Left hindlimb (tissue), 1 donor: ENCODE results near the gene NUDCD3.

Experiments used
- DNase-seq: peaks from one replicate; pipeline ENCODE4 v3.0.0-alpha.2; 2018

The NUDCD3 gene

DNA sequence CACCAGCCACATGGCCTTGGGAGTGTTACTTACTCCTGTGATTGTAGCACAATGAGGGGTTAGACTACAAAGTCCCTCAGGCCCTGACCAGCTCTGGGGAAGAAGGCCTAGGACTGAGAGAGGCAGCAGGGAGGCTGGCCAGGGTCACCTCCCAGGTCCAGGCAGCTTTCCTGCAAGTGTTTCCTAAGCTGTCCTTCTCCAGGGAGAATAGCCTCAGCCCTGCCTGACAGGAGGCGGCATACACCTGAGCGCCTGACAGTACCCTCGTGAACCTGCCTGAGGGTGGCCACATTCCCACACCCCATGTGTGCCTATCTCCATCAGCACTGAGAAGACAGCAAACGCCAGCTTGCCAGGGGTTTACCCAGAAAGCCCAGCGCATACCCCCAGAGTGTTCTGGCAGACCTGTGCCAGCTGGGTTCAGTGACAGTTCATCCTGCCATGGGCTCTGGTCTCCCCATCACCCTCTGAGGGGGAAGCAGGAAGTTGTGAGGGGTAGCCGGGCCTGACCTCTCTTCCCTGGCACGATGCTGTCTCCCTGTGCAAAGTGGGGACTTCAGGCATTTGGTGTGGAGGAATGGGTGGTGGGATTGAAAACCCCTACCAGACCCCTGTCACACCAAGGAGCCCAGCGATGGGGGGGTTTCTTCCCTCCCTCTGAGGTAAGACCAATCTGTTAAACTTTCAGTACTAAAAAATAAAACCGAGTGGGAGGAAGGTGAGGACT is 108.8 kb downstream of the NUDCD3 start:
- peak; percentile 12 for DNase-seq

DNA sequence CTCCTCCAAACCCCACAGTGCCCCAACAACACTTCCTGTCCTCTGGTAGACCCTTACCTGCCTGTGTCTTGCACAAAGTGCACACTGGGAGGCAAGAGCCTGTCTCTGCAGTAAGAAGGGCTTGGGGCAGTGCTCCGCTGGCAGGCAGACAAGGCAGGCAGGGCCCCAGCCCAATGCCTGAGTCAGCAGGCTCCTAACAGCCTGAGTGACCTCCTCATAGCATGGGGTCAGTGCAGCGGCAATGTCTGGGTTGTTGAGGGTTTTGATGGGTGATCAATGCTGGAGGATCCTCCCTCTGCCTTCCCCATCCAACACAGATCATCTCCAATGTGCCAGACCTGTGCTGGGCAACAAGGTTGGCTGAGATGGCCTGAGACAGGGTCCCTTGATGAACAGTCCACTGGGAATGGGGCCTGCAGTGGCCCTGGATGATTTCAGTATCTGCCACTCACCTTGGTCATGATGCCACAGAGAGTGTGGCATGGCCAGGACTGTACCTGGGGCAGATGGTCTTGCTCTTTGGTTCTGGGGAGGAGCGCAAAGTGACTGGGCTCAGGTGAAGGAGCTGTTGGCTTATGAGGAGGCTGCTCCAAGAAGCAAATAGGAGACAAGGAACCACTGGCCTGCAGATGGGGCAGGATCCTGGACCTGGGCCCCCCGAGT is 109.5 kb downstream of the NUDCD3 start:
- DNase-seq, result peak; percentile 19

DNA sequence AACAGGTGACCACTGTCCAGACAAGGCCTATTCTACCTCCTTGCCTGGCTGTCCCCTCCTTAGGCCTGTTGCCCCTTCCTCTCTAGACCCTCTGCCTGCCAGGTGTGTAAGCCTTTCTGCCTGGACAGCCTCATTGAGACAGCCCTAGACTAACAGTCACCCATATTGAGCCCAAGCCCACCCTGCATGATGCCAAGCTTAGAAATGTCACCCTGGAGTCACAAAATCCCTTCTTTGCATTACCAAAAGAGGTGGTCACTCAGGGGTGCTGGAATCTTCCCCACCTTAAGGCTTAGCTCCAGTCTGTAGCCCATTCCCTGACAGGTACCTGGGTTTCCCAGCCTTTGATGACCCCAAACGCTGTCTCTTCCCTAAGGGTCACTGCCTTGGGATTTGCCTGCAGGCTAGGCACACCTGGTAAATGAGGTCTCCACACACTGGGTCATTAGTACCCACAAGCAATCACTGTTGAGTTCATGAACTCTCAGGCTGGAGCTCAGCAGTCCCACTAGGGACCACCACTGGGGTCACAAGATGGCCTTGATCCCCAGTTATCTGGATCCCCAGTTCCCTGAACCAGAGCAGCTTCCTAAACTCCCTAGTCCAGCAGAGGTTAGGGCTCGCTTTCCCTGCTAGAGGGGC is 110.1 kb downstream of the NUDCD3 start:
- DNase-seq, result peak; percentile 9

DNA sequence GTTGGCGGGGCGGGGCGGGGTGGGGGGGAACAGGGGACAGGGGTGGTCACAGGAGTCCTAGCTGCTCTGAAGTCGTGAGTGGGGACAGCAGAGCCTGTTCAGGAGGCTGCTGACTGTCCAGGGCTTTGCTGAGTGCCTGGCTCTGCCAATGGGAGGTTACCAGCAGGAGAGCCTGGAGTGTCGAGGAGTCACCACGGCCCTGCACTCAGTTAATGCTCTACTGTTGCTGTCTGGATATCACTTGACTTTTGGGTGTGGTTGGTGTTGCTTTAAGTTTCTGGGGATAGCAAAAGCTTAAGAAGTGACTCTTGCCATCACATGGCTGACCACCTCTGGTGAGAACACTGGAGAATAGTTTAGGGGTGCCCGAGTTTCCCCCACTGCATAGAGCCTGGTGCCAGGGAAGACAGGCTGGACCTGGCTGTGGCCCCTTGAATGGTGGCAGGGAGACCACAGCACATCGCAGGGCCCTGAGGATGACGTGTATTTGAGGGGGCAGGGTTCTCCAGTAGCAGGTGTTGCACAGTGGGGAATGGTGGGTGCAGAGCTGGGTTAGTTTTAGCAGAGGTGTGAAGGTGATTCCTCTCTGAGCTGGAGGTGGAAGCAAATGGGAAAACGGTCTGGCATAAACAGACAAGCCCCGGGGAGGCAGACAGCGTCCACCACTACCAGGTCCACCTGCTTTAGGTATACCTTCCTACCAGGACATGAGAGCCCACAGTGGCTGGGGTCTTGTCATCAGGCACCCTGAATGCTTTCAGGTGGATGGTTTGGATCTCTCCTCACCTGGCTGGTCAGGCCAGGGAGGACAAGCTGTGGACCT is 110.9 kb downstream of the NUDCD3 start:
- peak; percentile 23 for DNase-seq

DNA sequence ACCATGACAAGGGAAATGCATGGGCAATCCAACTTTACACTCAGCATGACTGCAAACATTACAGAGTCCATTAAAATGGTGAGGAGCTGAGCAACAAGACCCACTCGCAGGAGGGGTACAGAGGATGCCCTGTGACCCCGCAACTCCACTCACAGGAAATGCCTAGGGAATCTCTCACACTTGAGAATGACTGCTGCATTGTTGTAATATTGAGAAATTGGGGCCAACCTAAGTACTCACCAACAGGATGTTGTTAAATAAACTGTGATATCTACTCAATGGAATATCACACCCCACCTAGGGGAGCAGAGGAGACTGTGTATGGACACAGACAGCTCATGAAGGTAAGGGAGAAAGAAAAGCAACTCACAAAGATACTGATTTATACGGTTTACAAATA is 111.7 kb downstream of the NUDCD3 start:
- DNase-seq, result no peak

DNA sequence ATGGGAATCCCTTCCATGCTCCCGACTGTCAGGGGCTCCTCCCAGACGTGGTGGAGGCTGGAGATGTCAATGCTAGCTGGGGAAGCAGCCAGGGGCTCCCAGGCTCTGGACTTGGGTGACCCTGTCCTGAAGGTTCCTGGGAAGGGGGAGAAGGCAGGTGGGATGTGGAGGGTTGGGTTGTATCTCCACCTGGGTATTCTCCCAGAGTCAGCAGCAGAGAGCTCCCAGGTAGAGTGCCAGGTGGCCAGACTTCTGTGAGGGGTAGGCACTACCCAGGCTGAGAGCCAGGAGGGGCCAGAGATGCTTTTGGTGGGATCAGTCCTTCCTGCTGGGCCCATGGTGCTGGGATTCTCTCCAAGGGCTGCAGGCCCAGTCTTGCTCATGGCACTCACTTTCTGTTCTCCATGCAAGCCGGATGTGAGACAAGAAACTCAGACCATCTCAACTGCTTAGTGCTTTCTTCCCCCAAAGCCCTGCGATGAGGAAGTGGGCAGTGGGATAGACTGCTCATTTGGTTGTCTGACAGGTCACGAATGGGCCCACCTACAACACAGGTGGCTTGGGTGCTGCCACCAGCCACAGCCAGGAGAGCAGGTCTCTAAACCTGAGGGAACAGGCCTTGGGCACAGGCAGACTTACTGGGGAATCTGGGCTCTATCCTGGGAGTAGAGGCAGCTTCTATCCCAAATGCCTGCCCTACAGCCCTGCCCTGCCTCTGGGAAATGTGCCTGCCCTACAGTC is 112.6 kb downstream of the NUDCD3 start:
- DNase-seq, result peak; percentile 22

DNA sequence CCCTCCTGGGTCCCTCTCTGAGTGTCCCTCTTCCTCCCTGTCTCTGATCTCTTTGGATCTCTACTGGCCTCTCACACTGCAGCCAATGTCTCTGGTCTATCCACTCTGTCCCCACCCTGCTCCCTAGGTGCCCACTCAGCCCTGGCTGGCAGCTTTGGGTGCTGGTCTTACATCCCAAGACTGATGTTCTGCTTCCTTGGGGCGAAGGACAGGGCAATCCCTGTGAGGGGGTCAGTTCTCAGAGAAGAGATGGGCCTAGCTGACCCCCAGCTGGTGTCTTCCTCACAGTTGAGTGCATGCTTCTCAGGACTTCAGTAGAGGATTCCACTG is 113.4 kb downstream of the NUDCD3 start:
- DNase-seq, result no peak

DNA sequence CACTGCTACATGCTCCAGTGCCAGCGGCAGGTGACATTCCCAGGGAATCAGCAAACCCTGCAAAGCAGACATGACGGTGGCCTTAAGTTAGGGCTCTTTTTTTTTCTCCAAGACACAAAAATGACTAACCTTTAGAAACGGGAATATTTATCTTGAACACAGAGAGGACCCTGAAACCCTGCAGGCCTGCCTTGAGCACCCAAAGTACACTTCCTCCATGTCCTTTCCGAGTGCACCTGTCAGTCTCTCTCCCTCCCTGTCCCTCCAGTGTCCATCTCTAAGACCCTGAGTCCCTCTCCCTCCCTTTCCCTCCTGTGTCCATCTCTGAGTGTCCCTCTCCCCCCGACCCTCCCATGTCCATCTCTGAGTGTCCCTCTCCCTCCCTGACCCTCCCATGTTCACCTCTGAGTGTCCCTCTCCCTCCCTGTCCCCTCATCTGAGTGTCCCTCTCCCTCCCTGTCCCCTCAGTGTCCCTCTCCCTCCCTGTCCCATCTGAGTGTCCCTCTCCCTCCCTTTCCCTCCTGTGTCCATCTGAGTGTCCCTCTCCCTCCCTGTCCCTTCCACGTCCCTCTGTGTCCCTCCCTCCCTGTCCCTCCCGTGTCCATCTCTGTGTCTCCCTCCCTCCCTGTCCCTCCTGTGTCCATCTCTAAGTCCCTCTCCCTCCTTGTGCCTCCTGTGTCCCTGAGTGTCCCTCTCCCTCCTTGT is 113.9 kb downstream of the NUDCD3 start:
- DNase-seq, result no peak

DNA sequence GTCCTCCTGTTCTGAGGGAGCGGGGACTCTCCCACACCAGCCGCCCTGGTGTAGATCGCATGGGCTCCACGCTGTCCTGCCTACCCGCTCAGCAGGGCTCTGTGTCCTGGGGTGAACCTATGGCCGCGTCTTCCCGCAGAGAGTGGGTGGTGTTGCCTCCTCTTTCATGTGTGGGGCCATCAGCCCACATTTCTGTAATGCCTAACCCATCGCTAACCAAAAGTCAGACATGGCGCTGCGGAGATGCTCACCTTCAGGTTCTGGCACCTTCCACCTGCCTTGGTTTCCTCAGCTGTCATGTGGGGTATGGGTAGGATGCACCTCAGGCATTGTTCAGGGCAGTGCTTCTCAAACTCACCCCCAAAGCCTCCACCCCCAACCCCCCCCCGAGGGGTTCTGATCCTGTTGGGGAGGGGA is 114.5 kb downstream of the NUDCD3 start:
- DNase-seq, result no peak

DNA sequence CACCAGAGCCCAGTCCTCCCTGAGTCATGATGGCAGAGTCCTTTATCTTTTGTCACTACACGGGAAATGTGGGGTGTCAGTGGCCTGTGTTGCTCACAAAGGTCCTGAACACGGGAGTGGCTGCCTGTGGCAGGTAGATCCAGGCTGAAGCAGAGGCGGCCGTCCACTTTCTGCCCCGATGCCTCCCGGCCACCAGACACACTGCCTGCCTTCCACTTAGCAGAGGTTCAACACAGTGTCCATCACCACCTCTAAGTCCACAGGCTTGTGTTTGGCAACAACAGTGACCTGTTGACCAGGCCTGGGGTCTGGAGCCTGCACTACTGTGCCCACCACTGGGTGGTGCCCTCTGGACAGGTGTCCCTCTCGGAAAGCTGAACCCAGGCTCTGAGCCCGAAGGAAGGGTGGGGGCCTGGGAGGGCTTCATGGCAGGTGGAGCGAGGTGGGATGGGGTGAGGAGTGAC is 115.2 kb downstream of the NUDCD3 start:
- no peak for DNase-seq

DNA sequence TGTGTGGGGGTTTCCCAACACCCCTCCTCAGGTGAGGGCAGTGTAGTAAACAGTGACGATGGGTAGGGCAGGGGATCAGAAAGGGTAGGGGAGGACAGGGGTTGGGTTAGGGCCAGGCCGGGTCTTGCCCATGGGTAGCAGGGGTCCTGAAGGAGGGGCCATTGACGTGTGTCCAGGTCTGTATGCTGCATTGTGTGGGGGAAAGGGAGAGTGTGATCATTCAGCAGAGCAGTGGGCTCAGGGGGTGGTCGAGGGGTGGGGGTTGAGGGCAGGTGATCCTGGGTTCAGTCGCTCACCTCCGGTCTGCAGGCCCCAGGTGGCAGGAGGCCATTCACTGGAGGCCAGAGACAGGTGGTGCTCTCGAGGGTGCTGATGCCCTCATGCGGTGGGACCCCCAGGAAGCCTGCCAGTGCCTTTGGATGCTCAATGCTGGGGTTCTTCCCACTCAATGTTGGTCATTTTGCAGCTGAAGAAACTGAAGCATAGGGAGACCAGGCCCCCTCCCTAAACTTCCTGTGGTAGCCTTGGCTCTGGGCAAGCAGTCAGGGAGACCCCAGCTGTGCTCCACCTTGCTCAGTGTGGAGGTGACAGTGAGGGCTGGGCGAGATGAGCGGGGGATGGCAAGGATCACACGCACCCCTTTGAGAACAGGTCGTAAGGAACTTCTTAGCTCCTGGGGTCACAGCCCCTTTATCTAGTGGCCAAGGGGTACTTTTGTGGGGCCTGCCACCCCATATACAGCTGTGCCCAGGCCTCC is 116.3 kb downstream of the NUDCD3 start:
- DNase-seq, result no peak

DNA sequence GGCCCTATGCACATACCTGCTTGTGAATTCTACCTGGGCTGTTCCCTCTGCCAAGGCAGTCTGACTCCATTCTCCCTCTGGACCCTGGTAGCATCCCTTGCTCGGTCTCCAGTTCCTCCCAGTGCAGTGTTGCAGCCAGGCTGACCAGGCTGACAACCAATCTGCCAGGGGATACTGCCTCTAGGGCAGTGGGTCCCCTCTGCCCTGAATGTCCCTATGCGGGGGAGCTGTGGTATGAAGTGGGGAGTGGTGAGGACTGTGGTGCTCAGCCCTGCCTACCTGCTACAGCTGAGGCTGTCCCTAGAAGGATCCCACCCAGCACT is 117.1 kb downstream of the NUDCD3 start:
- DNase-seq, result no peak

DNA sequence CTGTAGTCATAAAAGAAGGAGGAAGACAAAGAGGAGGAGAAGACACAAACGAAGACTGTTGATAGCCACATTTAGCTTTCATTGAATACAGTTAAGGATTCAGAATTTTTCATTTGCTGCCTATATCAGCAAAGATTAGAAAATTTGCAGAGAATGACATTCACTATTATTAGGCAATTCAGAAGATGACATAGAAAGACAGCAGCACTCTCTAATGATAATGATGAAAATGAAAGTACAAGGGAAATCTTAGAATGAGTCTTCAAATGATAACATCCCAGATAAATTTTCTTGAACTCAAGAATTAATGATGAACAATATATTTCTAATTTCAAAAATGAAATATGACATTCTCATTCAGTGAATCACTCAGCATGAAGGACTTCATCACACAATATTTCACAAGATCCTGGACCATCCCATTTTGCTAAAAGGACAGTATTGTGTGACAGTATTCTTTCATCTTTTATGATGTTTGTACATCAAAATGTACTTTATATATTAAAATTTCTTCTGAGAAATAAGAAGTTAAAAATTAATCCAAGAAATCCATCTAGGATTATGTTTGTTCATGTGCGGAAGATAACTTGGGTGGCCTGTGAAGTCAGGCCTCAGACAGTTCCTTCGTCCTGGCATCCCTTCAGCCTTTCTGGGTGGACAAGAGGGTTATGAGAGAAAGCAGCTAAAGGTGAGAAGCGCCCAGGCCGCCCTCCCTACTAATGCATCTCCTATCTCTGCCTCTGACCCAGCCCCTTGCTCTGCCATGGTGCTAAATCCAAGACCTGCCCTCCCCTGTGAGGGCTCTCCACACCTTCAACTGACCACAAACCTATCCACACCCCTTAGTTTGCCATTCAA is 117.7 kb downstream of the NUDCD3 start:
- no peak for DNase-seq

DNA sequence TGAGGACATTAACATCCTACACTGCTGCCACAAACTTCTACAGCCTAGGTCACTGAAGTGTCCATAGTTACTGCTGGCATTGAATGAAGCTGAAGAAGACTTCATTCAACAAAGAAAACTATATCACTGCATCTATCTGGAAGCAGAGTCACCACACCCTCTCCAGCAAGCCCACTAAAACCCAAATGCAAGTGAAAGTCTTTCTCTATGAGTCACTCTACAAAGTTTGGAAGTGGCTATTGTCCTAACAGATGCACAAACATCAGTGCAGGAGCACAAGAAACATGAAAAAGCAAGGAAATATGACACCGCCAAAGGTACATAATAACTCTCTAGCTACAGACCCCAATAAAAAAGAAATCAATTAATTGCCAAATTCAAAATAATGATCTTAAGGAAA is 121.6 kb downstream of the NUDCD3 start:
- no peak for DNase-seq

DNA sequence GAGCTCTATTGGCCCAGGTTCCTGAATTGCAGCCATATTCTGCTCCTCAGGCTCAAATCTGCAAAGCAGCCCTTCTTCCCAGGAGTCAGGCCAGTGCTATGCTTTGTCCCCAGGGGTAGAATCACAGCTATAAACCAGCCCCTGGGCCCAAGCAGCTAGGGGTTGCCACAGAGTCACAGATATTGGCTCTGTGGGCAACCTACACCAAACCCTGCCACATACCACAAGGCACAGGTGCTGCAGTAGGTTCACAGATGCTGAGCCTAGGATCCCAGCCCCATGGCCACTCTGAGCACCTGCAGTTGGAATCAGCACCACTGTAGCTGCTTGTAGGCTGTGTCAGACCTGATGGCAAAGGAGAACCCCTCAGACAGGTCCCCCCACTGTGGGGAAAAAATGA is 122.0 kb downstream of the NUDCD3 start:
- DNase-seq, result no peak

DNA sequence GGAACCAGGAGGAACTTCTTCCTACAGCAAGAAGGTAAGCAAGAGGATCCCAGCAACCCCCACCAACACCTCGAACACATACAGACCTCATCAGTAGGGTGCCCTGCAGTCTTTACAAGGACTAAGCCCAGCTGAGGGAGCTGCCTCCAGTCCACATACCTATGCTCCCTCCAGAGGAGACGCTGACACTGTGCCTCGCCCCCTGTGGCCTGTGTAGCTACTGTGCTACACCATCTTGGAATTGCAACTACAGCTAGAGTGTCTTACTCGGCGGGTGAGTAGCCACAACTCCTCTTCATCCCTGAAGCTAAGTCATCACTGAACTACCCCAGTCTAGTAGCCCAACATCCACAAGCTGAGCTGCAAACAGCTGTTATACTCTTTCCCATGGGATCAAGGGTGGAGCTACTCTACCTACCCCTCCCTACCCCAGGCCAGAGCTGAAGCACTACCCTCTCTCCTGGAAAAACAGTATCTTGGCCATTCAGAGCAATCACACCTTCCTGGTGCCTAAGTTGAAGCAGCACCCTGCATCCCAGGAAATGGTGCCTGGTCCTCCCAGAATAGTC is 122.9 kb downstream of the NUDCD3 start:
- DNase-seq, result no peak

DNA sequence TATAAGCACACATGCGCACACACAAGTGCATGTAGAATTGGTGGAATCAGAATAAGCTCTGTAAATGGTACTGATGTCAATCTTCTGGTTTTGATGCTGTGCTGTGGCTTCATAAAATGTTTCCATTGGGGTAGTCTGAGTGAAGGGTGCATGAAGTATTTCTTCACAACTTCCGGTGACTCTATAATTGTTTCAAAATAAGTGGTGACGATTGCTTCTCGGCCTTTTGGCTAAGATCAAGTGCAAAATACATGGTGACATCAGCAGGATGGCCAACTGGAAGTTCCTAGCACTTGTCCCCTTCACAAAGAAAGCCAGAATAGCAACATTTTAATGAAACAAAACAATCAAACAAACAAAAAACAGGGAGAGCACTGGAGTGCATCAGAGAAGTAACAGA is 123.5 kb downstream of the NUDCD3 start:
- DNase-seq, result no peak

DNA sequence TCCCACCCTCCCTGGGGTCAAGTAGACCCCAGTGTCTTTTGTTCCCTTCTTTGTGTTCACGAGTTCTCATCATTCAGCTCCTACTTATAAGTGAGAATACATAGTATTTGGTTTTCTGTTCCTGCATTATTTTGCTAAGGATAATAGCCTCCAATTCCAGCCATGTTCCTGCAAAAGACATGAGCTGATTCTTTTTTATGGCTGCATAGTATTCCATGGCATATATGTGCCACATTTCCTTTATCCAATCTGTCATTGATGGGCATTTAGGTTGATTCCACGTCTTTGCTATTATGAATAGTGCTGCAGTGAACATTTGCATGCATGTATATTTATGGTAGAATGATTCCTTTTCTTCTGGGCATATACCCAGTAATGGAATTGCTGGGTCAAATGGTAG is 136.8 kb downstream of the NUDCD3 start:
- DNase-seq, result no peak

DNA sequence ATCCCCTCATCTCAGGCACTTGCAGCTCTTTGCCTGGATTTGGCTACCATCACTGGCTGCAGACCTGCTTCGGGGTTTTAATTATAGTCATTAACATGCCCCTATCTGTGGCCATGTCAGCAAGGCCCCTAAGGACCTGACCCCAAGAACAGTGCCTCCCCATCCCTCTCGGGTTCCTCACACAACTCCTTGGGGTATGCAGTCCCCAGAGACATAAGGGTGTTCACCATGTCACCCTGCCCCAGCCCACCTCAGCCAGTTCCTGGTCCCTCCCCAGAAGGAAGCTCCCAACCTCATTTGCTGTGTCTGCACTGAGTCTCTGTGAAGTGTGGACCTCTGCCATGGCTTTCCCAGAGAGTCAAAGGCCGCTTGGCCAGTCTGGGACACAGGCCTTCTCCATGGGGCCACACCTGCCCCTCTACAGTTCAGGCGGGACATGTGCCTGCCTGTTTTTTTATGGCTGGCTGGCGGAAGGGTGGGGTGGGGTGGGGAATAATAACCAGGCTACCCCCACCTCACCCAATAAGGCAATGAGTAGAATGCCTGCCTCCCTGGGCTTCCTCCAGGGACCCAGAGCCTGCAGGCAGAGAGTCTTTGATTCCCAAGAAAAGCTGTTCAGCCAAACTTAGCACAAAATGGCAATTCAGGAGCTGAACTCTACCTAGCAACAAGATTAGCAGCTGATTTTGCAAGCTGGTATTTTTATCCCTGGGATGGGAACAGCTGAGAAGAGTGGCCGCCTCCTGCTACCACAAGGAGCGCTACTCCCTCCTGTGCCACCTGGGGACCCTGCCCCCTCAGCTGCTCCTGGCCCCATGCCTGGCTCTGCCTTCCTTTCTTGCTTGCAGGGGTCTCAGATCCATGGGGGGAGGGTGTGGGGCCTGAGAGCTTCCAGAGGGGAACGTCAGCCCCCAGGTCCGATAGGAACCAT is 141.3 kb downstream of the NUDCD3 start:
- no peak for DNase-seq
